HG03457 (cell line): ENCODE data around the gene CHTOP.

Experiments used
- ATAC-seq: cut with Tn5 transposase; IDR thresholded peaks from one replicate; pipeline ENCODE4 v1.9.1; 2021; ENCODE audit warnings: moderate number of reproducible peaks; ENCODE audit not compliant: unreplicated experiment

The CHTOP gene

GRCh38 chr1:153612755-153613331, 21.0 kb upstream of the CHTOP start, which contains the start of gene S100A16:
Gene S100A16 (minus strand): TSS chr1:153613137. CDS start chr1:153608151, 4,986 bp downstream.
- ATAC-seq = no peak

DNA sequence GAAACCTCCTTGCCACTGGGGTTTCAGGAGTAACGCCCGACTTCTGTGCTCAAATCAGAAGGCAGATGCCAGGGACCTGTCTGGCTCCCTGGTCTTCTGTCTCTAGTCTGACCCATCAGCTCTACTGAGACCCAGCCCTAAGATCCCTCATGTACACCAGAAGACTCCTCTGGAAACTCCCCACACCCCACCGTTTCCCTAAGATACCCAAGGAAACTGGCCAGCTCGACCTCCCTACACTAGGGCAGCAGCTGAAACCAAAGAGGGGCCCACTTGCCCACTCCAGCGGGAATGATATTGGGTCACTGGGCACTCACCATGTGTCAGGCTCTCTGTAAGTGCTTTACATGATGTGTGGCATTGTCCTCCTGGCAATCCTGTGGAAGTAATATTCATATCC, 20.5 kb upstream of the CHTOP start:
- ATAC-seq = no peak

- ATAC-seq = no peak
Measured at GRCh38 chr1:153614189-153614900, 19.5 kb upstream of the CHTOP start.

DNA sequence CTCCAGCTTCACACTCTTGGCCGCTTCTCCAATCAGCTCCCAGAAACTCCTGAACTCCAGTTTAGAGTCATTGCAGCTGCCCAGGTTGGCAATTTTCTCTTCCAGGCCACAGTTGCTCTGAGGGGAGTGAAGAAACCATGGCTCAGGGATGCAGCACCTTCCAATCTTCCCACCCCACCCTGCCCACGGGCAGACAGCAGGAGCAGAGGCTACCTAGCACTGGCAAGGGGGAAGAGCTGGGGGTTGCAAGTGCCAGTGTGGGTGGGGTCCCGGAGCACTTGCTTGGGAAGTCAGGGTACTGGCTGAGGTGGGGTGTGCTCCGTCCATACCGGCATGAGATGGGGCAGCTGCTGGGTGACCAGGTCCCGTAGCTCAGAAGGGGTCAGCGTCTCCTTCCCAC, 19.0 kb upstream of the CHTOP start:
- ATAC-seq = no peak

DNA sequence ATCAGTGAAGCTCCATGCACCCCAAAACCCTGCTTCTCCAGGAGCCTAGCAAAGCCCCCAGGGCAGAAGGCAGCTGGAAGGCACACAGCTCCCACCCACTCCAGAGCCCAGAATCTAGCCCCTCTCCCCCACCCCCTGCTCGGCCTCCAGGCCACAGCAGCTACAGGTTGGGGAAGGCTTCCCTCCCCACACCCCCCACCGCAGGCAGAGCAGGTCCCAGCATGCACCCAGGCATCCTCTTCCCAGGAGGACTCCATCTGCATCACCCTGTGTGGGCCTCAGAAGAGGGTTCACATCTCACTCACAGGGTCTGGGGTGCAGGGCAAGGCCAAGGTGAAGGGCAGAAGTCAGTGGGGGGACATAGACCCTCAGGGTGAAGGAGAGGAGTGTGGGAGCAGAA, 18.5 kb upstream of the CHTOP start:
- no peak for ATAC-seq

- ATAC-seq = no peak
Measured at GRCh38 chr1:153616144-153616916, 17.5 kb upstream of the CHTOP start, which contains the start of gene S100A14. Gene S100A14 (minus strand): TSS chr1:153616325. CDS start chr1:153615858, 467 bp downstream.

DNA sequence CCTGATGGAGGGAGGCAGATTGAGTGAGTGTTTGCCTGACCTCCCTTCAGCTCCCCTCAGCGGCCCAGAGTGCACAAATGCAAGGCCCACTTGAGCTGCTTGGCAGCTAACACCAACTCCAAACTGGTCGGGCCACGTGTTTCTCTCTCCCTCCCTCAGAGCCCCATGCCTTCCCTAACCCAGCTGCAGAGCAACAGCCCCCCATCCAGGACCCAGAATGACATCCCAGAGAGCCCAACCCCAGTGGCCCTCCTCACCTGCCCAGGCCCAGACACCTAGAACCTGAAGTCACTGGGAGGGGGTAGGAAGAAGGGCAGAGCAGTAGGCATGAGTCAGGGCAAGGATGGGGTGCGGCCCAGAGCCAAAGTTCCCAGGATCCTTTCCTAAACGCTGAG, 17.0 kb upstream of the CHTOP start:
- no peak for ATAC-seq

DNA sequence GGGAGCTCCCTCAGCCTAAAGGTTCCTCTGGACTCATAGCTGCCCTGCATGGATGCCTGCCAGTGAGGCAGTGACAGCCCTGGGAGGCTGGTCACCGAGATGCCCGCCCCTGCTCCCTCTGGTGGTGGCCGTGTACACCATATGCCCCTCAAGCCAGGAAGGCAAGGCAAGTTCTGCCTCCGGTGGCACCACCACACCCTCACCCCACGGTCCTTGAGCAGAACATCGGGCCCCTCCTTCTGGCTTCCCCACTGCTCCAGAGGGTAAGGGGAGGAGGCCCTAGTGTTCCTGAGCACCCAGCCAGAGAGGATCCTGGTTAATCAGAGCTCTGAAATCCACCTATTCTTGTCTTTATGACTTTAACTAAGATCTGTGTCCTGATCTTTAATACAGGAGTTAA, 16.2 kb upstream of the CHTOP start:
- ATAC-seq = no peak

GRCh38 chr1:153619171-153619570, 14.7 kb upstream of the CHTOP start:
- ATAC-seq = no peak

- no peak for ATAC-seq
Measured at GRCh38 chr1:153623101-153623500, 10.8 kb upstream of the CHTOP start.

- ATAC-seq = no peak
Measured at GRCh38 chr1:153624965-153625611, 8.8 kb upstream of the CHTOP start.

GRCh38 chr1:153626477-153626903, 7.4 kb upstream of the CHTOP start:
- ATAC-seq = no peak

- ATAC-seq = no peak
Measured at GRCh38 chr1:153626904-153627714, 6.8 kb upstream of the CHTOP start, which contains the start of gene S100A13. Gene S100A13 (minus strand): TSS chr1:153627505. CDS start chr1:153626472, 1,033 bp downstream.

DNA sequence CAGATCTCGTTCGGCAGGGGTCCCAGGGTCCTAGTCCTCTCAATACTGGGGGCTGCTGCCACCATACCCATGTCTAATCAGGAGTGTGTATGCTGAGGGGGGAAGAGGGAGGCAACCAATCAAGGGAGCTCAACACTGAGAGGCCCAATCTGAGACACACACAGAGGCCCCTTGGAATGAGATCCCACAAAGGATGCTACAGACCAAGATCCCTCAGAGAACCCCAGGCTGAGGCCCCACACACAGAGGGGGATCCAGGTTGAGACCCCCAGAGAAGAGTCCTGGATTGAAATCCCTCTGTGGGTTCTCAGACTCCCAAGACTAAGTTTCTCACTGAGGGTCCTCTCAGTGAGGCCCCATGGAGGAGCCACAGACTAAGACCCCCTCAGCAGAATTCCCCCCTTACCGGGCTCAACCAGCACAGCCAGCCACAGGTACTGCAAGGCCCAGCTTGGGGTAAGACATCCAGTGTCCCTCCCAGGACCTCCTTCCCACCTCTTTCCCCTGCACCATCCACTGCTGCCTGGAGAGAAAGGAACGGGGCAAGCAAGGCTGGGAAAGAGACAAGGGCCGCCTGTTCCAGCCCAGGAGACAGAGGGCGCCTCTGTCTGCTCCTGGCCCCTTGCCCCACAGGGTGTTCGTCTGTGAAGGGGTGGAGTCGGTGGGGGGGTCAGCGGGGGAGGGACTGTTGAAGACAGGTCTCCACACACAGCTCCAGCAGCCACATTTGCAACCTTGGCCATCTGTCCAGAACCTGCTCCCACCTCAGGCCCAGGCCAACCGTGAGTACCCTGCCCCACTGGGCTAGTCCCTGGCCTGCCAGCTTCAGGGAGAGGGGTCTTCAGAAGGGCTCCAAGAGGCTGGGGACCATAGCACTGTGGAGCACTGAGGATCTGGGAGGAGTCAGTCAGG, 5.9 kb upstream of the CHTOP start, which contains the start of gene S100A1:
S100A1 (plus strand) TSS at position 720 of the 912 bp plus-strand sequence. CDS start 2,088 bp downstream, outside the sequence.
- ATAC-seq = no peak

DNA sequence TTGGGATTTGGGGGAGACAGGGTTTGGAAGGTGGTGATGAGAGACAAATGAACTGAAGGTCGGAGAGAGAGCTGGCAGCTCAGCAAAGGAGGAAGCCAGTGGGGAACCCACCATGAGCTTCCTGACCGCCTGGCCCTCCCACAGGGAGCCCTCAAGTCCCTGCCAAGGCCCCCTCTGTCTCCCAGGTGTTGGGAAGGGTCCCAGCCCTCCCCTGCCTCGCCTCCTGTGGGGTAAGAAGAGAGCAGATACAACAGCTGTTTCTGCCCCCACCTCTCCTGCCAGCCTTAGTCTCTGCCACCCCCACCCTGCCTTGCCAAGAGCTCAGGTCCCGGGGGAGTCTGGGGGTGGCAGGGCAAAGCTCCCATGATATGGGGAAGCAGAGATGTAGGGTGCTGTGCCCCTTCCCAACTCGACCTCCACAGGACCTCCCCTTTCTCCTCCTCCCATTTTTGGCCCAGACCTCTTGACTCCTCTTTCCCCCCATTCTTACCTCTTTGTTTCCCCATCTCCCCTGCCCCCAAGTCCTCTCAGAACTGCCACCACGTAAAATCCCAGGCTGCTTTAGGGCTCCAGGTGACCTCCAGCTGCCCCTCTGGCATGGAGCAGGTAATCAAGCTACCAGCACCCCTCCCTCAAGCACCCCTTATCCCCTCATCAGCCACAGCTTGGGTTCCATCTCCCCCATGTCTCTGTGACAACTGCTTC, 5.1 kb upstream of the CHTOP start:
- ATAC-seq = no peak

GRCh38 chr1:153629343-153629665, 4.6 kb upstream of the CHTOP start:
- no peak for ATAC-seq

- no peak for ATAC-seq
Measured at GRCh38 chr1:153629971-153630370, 3.9 kb upstream of the CHTOP start.

DNA sequence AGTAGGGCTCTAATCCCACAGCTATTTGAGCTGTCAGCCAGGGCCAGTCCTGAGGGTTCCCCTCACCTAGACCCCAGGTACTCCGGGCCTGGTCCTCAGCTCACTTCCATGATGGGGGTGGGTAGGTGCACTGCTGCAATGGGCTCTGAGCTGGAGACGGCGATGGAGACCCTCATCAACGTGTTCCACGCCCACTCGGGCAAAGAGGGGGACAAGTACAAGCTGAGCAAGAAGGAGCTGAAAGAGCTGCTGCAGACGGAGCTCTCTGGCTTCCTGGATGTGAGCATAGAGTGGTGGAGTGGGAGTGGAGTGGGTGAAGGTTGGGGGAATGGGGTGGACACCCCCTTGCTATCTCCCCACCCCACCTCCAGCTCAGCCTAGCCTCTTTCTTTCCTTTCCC, 3.5 kb upstream of the CHTOP start:
- no peak for ATAC-seq
